Measurements from ENCODE around the gene BSX.

DNA sequence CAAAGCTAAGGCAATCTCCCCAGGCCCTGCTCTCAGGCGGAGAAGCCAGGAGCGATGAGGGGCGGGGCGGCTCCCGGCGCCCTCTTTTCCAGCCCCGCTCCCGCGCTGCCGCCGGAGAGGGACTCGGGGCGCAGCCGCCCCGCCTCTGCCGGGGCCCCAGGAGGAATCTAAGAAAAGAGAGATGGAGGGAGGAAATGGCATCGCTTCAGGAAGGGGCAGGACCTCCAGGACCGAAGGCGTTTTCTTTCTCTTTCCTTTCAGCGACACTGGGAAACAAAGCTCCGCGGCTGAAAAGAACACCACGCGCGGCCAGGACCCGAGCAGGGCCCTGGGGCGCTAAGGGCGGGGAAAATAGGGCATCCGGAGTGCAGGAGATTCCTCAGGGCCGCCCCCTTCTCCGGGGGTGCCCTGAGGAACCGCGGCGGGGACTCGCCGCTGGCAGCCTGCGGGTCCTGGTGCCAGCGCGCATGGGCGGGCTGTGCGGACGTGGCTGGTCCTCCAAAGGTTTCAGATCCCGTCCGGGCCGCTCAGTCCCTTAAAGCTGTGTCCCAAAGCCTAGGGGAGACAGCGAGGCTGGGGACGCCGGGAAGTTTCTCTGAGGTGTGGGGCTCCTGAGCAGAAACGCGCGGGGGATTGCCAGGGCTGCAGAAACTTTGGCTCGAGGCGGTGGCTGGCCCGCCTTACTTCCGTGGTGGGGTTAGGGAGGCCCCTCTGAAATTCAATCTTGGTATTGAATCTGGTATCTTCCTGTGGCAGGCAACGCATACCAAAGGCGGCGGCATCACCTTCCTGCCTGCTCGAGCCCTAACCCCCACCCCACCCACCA, 2.8 kb upstream of the BSX start:
- no peak for TF ChIP-seq POLR2A (IDR thresholded peaks at IDR 0.05; ENCODE audit: low read length)
- no peak for TF ChIP-seq GATA1 (IDR thresholded peaks at IDR 0.05; ENCODE audit: low read depth, low read length)

All from erythroblast (primary cell).